Gastroesophageal sphincter (tissue), 3 donors: ENCODE data around the gene CAV1.

Source experiments
- CTCF ChIP-seq, 4 experiments: fragments of 200-600 bp in 2 of 4; fragments of 450-650 bp in 2 of 4; sonication (generic) in 1 of 4; IDR thresholded peaks; one replicate each; pipeline ENCODE4 v1.5.1; 2017 to 2019; ENCODE audit warnings: antibody characterized with exemption in 4 of 4, mild to moderate bottlenecking in 2 of 4, moderate library complexity in 2 of 4
- EP300 ChIP-seq: sonication (generic); formaldehyde crosslinking; IDR thresholded peaks from one replicate; pipeline ENCODE4 v1.6.1; 2017; ENCODE audit warnings: antibody characterized with exemption, mild to moderate bottlenecking
- POLR2A ChIP-seq, 2 donors: fragments of 450-650 bp; IDR thresholded peaks; one replicate each; pipeline ENCODE4 v1.6.1; 2017; ENCODE audit warnings: antibody characterized with exemption in 2 of 2, mild to moderate bottlenecking in 2 of 2, moderate library complexity in 1 of 2
- POLR2AphosphoS5 ChIP-seq: sonication (generic); formaldehyde crosslinking; IDR thresholded peaks from one replicate; pipeline ENCODE4 v1.6.1; 2017; ENCODE audit warnings: antibody characterized with exemption

GRCh38 chr7:116582806-116583444 lies 58.1 kb downstream of the CAV1 start:
- TF ChIP-seq POLR2AphosphoS5 (no peak), CTCF (IDR thresholded peaks at IDR 0.05) (no peak), POLR2A (IDR thresholded peaks at IDR 0.05) (no peak), EP300 (no peak)
